T-helper 1 cell treated with Interleukin-12 subunit alpha and Interleukin-12 subunit beta and Interleukin-4 antibody, amounts not matched to agents 30 μg/mL and 1 μg/mL, for 36 hours (primary cell): ENCODE results near the gene PTPRE.
"Not testable (repeated sequence)": the region's sequence is repeated elsewhere in the genome, so short reads cannot be mapped to it uniquely, and the experiment has no call there.

Source experiments
- H3K27ac Mint-ChIP-seq: one replicate; pipeline ENCODE4 v1.8.0; 2021; ENCODE audit warnings: mild to moderate bottlenecking, mixed read lengths
- H3K27me3 Mint-ChIP-seq: one replicate; pipeline ENCODE4 v1.8.0; 2021; ENCODE audit warnings: low read depth, mixed read lengths
- H3K36me3 Mint-ChIP-seq: one replicate; pipeline ENCODE4 v1.8.0; 2021; ENCODE audit warnings: low read depth, mixed read lengths
- H3K4me1 Mint-ChIP-seq: one replicate; pipeline ENCODE4 v1.8.0; 2021; ENCODE audit warnings: low read depth, mixed read lengths
- H3K4me3 Mint-ChIP-seq: one replicate; pipeline ENCODE4 v1.8.0; 2021; ENCODE audit warnings: mild to moderate bottlenecking, moderate library complexity, mixed read lengths
- H3K9me3 Mint-ChIP-seq: one replicate; pipeline ENCODE4 v1.8.0; 2021; ENCODE audit warnings: mixed read lengths

The PTPRE gene

GRCh38 chr10:127976701-127977356, 69.9 kb downstream of the PTPRE start:
- Mint-ChIP-seq H3K9me3 (peaks cover 15% of the 10 kb centered on the region), H3K4me3 (no peak overlapping the region), H3K36me3 (peaks cover 2% of the 10 kb centered on the region), H3K27me3 (no peaks in the 10 kb centered on the region), H3K27ac (no peak overlapping the region), H3K4me1 (peaks cover 16% of the 10 kb centered on the region)

- H3K4me3 Mint-ChIP-seq: peak overlapping the region; percentile 12
- no peaks in the 10 kb centered on the region for H3K27me3 Mint-ChIP-seq
- H3K27ac Mint-ChIP-seq: peak overlapping the region; percentile 43
- peaks cover 16% of the 10 kb centered on the region for H3K4me1 Mint-ChIP-seq
- H3K36me3 Mint-ChIP-seq: peaks cover 2% of the 10 kb centered on the region
- peaks cover 15% of the 10 kb centered on the region for H3K9me3 Mint-ChIP-seq
Measured at GRCh38 chr10:127977357-127978009, 70.6 kb downstream of the PTPRE start.

GRCh38 chr10:127978481-127978880, 71.6 kb downstream of the PTPRE start:
- Mint-ChIP-seq H3K36me3 (peaks cover 2% of the 10 kb centered on the region), H3K4me3 (no peak overlapping the region), H3K27ac (no peak overlapping the region), H3K27me3 (no peaks in the 10 kb centered on the region), H3K4me1 (peaks cover 16% of the 10 kb centered on the region), H3K9me3 (peaks cover 15% of the 10 kb centered on the region)

- H3K27ac Mint-ChIP-seq: peak overlapping the region; percentile 13
Measured at GRCh38 chr10:127979045-127979444, 72.1 kb downstream of the PTPRE start.

GRCh38 chr10:127979566-127979965, 72.7 kb downstream of the PTPRE start:
- Mint-ChIP-seq H3K27ac (no peak overlapping the region), H3K4me1 (peaks cover 22% of the 10 kb centered on the region), H3K27me3 (no peaks in the 10 kb centered on the region), H3K36me3 (peaks cover 2% of the 10 kb centered on the region), H3K4me3 (no peak overlapping the region), H3K9me3 (peaks cover 15% of the 10 kb centered on the region)

More at GRCh38 chr10:127979045-127979444, 72.1 kb downstream of the PTPRE start:
- H3K4me3 Mint-ChIP-seq: no peak overlapping the region
- H3K27me3 Mint-ChIP-seq: no peaks in the 10 kb centered on the region
- peaks cover 15% of the 10 kb centered on the region for H3K9me3 Mint-ChIP-seq
- H3K4me1 Mint-ChIP-seq: peaks cover 19% of the 10 kb centered on the region
- peaks cover 2% of the 10 kb centered on the region for H3K36me3 Mint-ChIP-seq

GRCh38 chr10:127980898-127981297, 74.0 kb downstream of the PTPRE start:
- Mint-ChIP-seq H3K9me3 (peaks cover 15% of the 10 kb centered on the region), H3K4me3 (no peak overlapping the region), H3K36me3 (peaks cover 2% of the 10 kb centered on the region), H3K27me3 (no peaks in the 10 kb centered on the region), H3K4me1 (peaks cover 24% of the 10 kb centered on the region), H3K27ac (no peak overlapping the region)

- H3K9me3 Mint-ChIP-seq: peaks cover 15% of the 10 kb centered on the region
- no peaks in the 10 kb centered on the region for H3K27me3 Mint-ChIP-seq
- H3K4me1 Mint-ChIP-seq: peaks cover 24% of the 10 kb centered on the region
- no peak overlapping the region for H3K27ac Mint-ChIP-seq
- H3K4me3 Mint-ChIP-seq: no peak overlapping the region
- H3K36me3 Mint-ChIP-seq: peaks cover 2% of the 10 kb centered on the region
Measured at GRCh38 chr10:127982601-127983000, 75.7 kb downstream of the PTPRE start.

GRCh38 chr10:127983344-127984100, 76.6 kb downstream of the PTPRE start:
- H3K4me1 Mint-ChIP-seq: peaks cover 19% of the 10 kb centered on the region
- no peaks in the 10 kb centered on the region for H3K27me3 Mint-ChIP-seq
- peaks cover 2% of the 10 kb centered on the region for H3K36me3 Mint-ChIP-seq
- H3K9me3 Mint-ChIP-seq: peaks cover 15% of the 10 kb centered on the region
- H3K27ac Mint-ChIP-seq: peak overlapping the region; percentile 37
- no peak overlapping the region for H3K4me3 Mint-ChIP-seq

- H3K27ac Mint-ChIP-seq: peak overlapping the region; percentile 28
- H3K9me3 Mint-ChIP-seq: peaks cover 12% of the 10 kb centered on the region
- H3K4me3 Mint-ChIP-seq: no peak overlapping the region
- H3K36me3 Mint-ChIP-seq: peaks cover under 1% of the 10 kb centered on the region
- no peaks in the 10 kb centered on the region for H3K27me3 Mint-ChIP-seq
- H3K4me1 Mint-ChIP-seq: peaks cover 26% of the 10 kb centered on the region
Measured at GRCh38 chr10:127984945-127985344, 78.0 kb downstream of the PTPRE start.

- H3K4me1 Mint-ChIP-seq: peaks cover 43% of the 10 kb centered on the region
- no peak overlapping the region for H3K4me3 Mint-ChIP-seq
- no peaks in the 10 kb centered on the region for H3K27me3 Mint-ChIP-seq
- H3K27ac Mint-ChIP-seq: peak overlapping the region; percentile 13
- H3K9me3 Mint-ChIP-seq: no peaks in the 10 kb centered on the region
- no peaks in the 10 kb centered on the region for H3K36me3 Mint-ChIP-seq
Measured at GRCh38 chr10:127986531-127987466, 79.9 kb downstream of the PTPRE start.

- Mint-ChIP-seq H3K27ac (no peak overlapping the region), H3K9me3 (no peaks in the 10 kb centered on the region), H3K4me1 (peaks cover 45% of the 10 kb centered on the region), H3K4me3 (no peak overlapping the region), H3K36me3 (no peaks in the 10 kb centered on the region), H3K27me3 (no peaks in the 10 kb centered on the region)
Measured at GRCh38 chr10:127987467-127988380, 80.8 kb downstream of the PTPRE start.

GRCh38 chr10:127989481-127990012, 82.6 kb downstream of the PTPRE start:
- H3K36me3 Mint-ChIP-seq: no peaks in the 10 kb centered on the region
- no peaks in the 10 kb centered on the region for H3K9me3 Mint-ChIP-seq
- peaks cover 49% of the 10 kb centered on the region for H3K4me1 Mint-ChIP-seq
- no peaks in the 10 kb centered on the region for H3K27me3 Mint-ChIP-seq
- H3K27ac Mint-ChIP-seq: peak overlapping the region; percentile 33
- H3K4me3 Mint-ChIP-seq: peak overlapping the region; percentile 64

GRCh38 chr10:127990132-127990788, 83.4 kb downstream of the PTPRE start:
- Mint-ChIP-seq H3K4me3 (peak overlapping the region; percentile 64), H3K27ac (peak overlapping the region; percentile 89)
- H3K27me3 Mint-ChIP-seq: not testable (repeated sequence)

More at GRCh38 chr10:127990132-127990788, 83.4 kb downstream of the PTPRE start:
- not testable (repeated sequence) for H3K9me3 Mint-ChIP-seq, H3K36me3 Mint-ChIP-seq
- peaks cover 47% of the 10 kb centered on the region for H3K4me1 Mint-ChIP-seq
